Thymus (tissue), 11 donors: ENCODE results near the gene SYTL3. TPM values are rescaled to one million over a fixed set of nuclear protein-coding genes. Genes with fewer than 3 reads are reported as not detected.
"Not testable (repeated sequence)": the region's sequence is repeated elsewhere in the genome, so short reads cannot be mapped to it uniquely, and the experiment has no call there.

Experiments used
- DNase-seq, 9 donors: peaks; one replicate each; pipeline ENCODE4 v3.0.0-alpha.2; 2013; ENCODE audit warnings: low spot score in 9 of 9, low read depth in 6 of 9, missing footprints in 1 of 9
- H3K27ac ChIP-seq, 2 donors: one replicate each; pipeline ENCODE4 v1.5.1; 2013; ENCODE audit warnings: control low read depth in 1 of 2, low read depth in 1 of 2, low read length in 1 of 2, mild to moderate bottlenecking in 1 of 2, moderate library complexity in 1 of 2
- H3K27me3 ChIP-seq, 2 donors: one replicate each; pipeline ENCODE4 v1.5.1; 2013; ENCODE audit warnings: low read length in 1 of 2; ENCODE audit not compliant: control insufficient read depth in 2 of 2, insufficient read depth in 1 of 2
- H3K36me3 ChIP-seq, 2 donors: one replicate each; pipeline ENCODE4 v1.5.1; 2013; ENCODE audit warnings: low read length in 1 of 2, mild to moderate bottlenecking in 1 of 2, moderate library complexity in 1 of 2; ENCODE audit not compliant: control insufficient read depth in 2 of 2, insufficient read depth in 2 of 2
- H3K4me1 ChIP-seq, 2 donors: one replicate each; pipeline ENCODE4 v1.5.1; 2013; ENCODE audit warnings: low read length in 2 of 2; ENCODE audit not compliant: control insufficient read depth in 2 of 2, insufficient read depth in 2 of 2
- H3K4me3 ChIP-seq, 2 donors: one replicate each; pipeline ENCODE4 v1.5.1; 2013; ENCODE audit warnings: low read length in 2 of 2, control low read depth in 1 of 2, mild to moderate bottlenecking in 1 of 2
- H3K9me3 ChIP-seq, 2 donors: one replicate each; pipeline ENCODE4 v1.5.1; 2013; ENCODE audit warnings: low read length in 1 of 2, mild to moderate bottlenecking in 1 of 2; ENCODE audit not compliant: control insufficient read depth in 2 of 2, insufficient read depth in 1 of 2
- WGBS: extraction: QIAGEN DNeasy Blood & Tissue Kit; methylation state at CpG from one replicate; pipeline ENCODE4 v1.1.7; 2013; 5-methylcytosine and 5-hydroxymethylcytosine counted together
- polyA plus RNA-seq: library from polyadenylated mRNA; stranded (reverse); fragments of 200-250 nt; gene quantifications from one replicate; pipeline ENCODE4 v1.2.3, GENCODE V29; 2013
- total RNA-seq: library from RNA; stranded (reverse); fragments of 120-200 nt; gene quantifications from one replicate; pipeline ENCODE4 v1.2.4, GENCODE V29; 2013
- donor health status: healthy.

Gene SYTL3
- total and polyA plus RNA-seq, 2 donors = 22.6 to 109 TPM

- H3K36me3 ChIP-seq = peaks cover 57 to 75% of the 10 kb centered on the region in 2 donors
- H3K9me3 ChIP-seq = no peaks in the 10 kb centered on the region
- DNase-seq = no peak
- no peaks in the 10 kb centered on the region for H3K27me3 ChIP-seq
- no peaks in the 10 kb centered on the region for H3K4me1 ChIP-seq
- 97% methylated on average over 13 of the region's 13 CpGs for WGBS
- no peak overlapping the region for H3K27ac ChIP-seq
- no peak overlapping the region for H3K4me3 ChIP-seq
Observed at GRCh38 chr6:158609455-158610155, 40.2 kb upstream of the SYTL3 start.

- no peak for DNase-seq
- Histone ChIP-seq H3K4me1 (no peaks in the 10 kb centered on the region), H3K36me3 (peaks cover 57 to 71% of the 10 kb centered on the region in 2 donors), H3K9me3 (no peaks in the 10 kb centered on the region), H3K4me3 (no peak overlapping the region), H3K27me3 (no peaks in the 10 kb centered on the region), H3K27ac (peak overlapping the region in 1 of 2 donors; percentile 15)
- WGBS = 93% methylated on average over 9 of the region's 9 CpGs
Observed at GRCh38 chr6:158610319-158610968, 39.4 kb upstream of the SYTL3 start.

- H3K4me1 ChIP-seq = no peaks in the 10 kb centered on the region
- no peak overlapping the region for H3K4me3 ChIP-seq
- WGBS = over 99% methylated on average over 3 of the region's 3 CpGs
- H3K9me3 ChIP-seq = no peaks in the 10 kb centered on the region
- H3K36me3 ChIP-seq = peaks cover 53 to 65% of the 10 kb centered on the region in 2 donors
- no peak overlapping the region for H3K27ac ChIP-seq
- H3K27me3 ChIP-seq = no peaks in the 10 kb centered on the region
- DNase-seq = no peak
Observed at GRCh38 chr6:158611039-158611438, 38.8 kb upstream of the SYTL3 start.

- H3K4me3 ChIP-seq = no peak overlapping the region
- no peaks in the 10 kb centered on the region for H3K9me3 ChIP-seq
- no peak for DNase-seq
- no peak overlapping the region for H3K27ac ChIP-seq
- H3K36me3 ChIP-seq = peaks cover 48 to 58% of the 10 kb centered on the region in 2 donors
- 96% methylated on average over 14 of the region's 14 CpGs for WGBS
- H3K27me3 ChIP-seq = no peaks in the 10 kb centered on the region
- no peaks in the 10 kb centered on the region for H3K4me1 ChIP-seq
Observed at GRCh38 chr6:158611541-158612370, 38.1 kb upstream of the SYTL3 start.

GRCh38 chr6:158614606-158615005 is 35.2 kb upstream of the SYTL3 start:
- not testable (repeated sequence) for H3K4me1 ChIP-seq
- 97% methylated on average over 3 of the region's 3 CpGs for WGBS
- H3K36me3 ChIP-seq = peaks cover 24 to 38% of the 10 kb centered on the region in 2 donors

GRCh38 chr6:158618289-158618688 is 31.6 kb upstream of the SYTL3 start:
- not testable (repeated sequence) for H3K27me3 ChIP-seq, H3K4me3 ChIP-seq, H3K27ac ChIP-seq, H3K9me3 ChIP-seq, DNase-seq, H3K4me1 ChIP-seq
- WGBS = 95% methylated on average over 3 of the region's 3 CpGs
- H3K36me3 ChIP-seq = peaks cover 25 to 26% of the 10 kb centered on the region in 2 donors

More at GRCh38 chr6:158614606-158615005, 35.2 kb upstream of the SYTL3 start:
- not testable (repeated sequence) for H3K27me3 ChIP-seq, H3K4me3 ChIP-seq, H3K9me3 ChIP-seq, H3K27ac ChIP-seq, DNase-seq

- H3K4me3 ChIP-seq = no peak overlapping the region
- WGBS = 98% methylated on average over 17 of the region's 17 CpGs
- no peak overlapping the region for H3K27ac ChIP-seq
- peaks cover 0 to 4% of the 10 kb centered on the region in 2 donors for H3K9me3 ChIP-seq
- no peak for DNase-seq
- no peaks in the 10 kb centered on the region for H3K27me3 ChIP-seq
- H3K36me3 ChIP-seq = peaks cover 28 to 35% of the 10 kb centered on the region in 2 donors
- H3K4me1 ChIP-seq = no peaks in the 10 kb centered on the region
Observed at GRCh38 chr6:158619922-158620801, 29.7 kb upstream of the SYTL3 start.

- Histone ChIP-seq H3K9me3 (peaks cover 0 to 4% of the 10 kb centered on the region in 2 donors), H3K36me3 (peaks cover 38 to 43% of the 10 kb centered on the region in 2 donors), H3K27me3 (no peaks in the 10 kb centered on the region), H3K4me1 (no peaks in the 10 kb centered on the region), H3K4me3 (no peak overlapping the region), H3K27ac (no peak overlapping the region)
- DNase-seq = no peak
- 97% methylated on average over 13 of the region's 13 CpGs for WGBS
Observed at GRCh38 chr6:158620963-158621693, 28.7 kb upstream of the SYTL3 start.
